HCT116 (cell line): Measurements from ENCODE around the gene BHLHA9. TPM values are rescaled to one million over a fixed set of nuclear protein-coding genes. Genes with fewer than 3 reads are reported as not detected.

Experiments
- ATAC-seq: fragments of 200-7000 bp; cut with Tn5 transposase; 2 replicates; pipeline ENCODE4 v1.9.1; 2020; ENCODE audit warnings: mild to moderate bottlenecking, moderate library complexity
- BruUV-seq: library from RNA; stranded (reverse); fragments of 400-500 nt; replicated peaks from 2 replicates; lab custom pipeline; 2021; lab: Mats Ljungman, UMichigan
- CTCF ChIA-PET: fragments of 300-600 bp; sonication (Branson Sonifier 250); formaldehyde crosslinking; loops from one replicate; lab custom pipeline; 2021; ENCODE audit warnings: antibody characterized with exemption; lab: Charles Lee
- POLR2A ChIA-PET: fragments of 300-600, 350-600 bp; sonication (Branson Sonifier 250); formaldehyde crosslinking; loops from one replicate; lab custom pipeline; 2021; ENCODE audit warnings: antibody characterized with exemption; lab: Charles Lee
- RAD21 ChIA-PET, 2 experiments: fragments of 300-600 bp; sonication (Branson Sonifier 250); formaldehyde crosslinking; loops; one replicate each; lab custom pipeline; 2023; ENCODE audit warnings: low total read pairs in 2 of 2; ENCODE audit not compliant: uncharacterized antibody in 2 of 2, unreplicated experiment in 2 of 2, low non-redundant PET in 1 of 2; lab: Charles Lee
- DNase-seq: peaks from one replicate; pipeline ENCODE4 v3.0.0-alpha.2; 2010; ENCODE audit warnings: low read depth, low spot score
- H2AFZ ChIP-seq: fragments of 200-600 bp; shearing (Covaris generic), sonication (generic); 2 replicates; pipeline ENCODE4 v1.6.1; 2017; ENCODE audit warnings: low read depth, mixed run types, mixed read lengths, antibody characterized with exemption, low read length; ENCODE audit not compliant: poor library complexity, severe bottlenecking
- H3K27ac ChIP-seq: 2 replicates; pipeline ENCODE4 v1.5.1; 2012; ENCODE audit warnings: low read depth, low read length
- H3K27me3 ChIP-seq: fragments of 200-600 bp; sonication (generic); 2 replicates; pipeline ENCODE4 v1.6.1; 2016; ENCODE audit warnings: mixed run types, low read length, mixed read lengths; ENCODE audit not compliant: insufficient read depth
- H3K36me3 ChIP-seq, 2 experiments: fragments of 200-500 bp in 1 of 2; fragments of 200-600 bp in 1 of 2; sonication (Bioruptor generic) in 1 of 2; sonication (generic) in 1 of 2; 2 replicates each; pipeline versions ENCODE4 v1.5.1 to v1.6.1; 2014 to 2016; ENCODE audit warnings: low read length in 2 of 2, inconsistent platforms in 1 of 2, mixed read lengths in 1 of 2, mixed run types in 1 of 2; ENCODE audit not compliant: insufficient read depth in 2 of 2, control insufficient read depth in 1 of 2
- H3K4me1 ChIP-seq, 2 experiments: fragments of 200-600 bp in 1 of 2; sonication (generic) in 1 of 2; 2 replicates each; pipeline versions ENCODE4 v1.5.1 to v1.6.1; 2012 to 2017; ENCODE audit warnings: low read length in 2 of 2, inconsistent platforms in 1 of 2, mild to moderate bottlenecking in 1 of 2, mixed read lengths in 1 of 2, mixed run types in 1 of 2, moderate library complexity in 1 of 2; ENCODE audit not compliant: insufficient read depth in 2 of 2, control insufficient read depth in 1 of 2
- H3K4me2 ChIP-seq: fragments of 200-600 bp; sonication (generic); 2 replicates; pipeline ENCODE4 v1.6.1; 2017; ENCODE audit warnings: mixed run types, low read length, mixed read lengths
- H3K4me3 ChIP-seq, 2 experiments: fragments of 200-600 bp in 1 of 2; sonication (generic) in 1 of 2; replicated peaks in 1 of 2; 2 replicates each; pipeline ENCODE4 v1.5.1; 2011 to 2016; ENCODE audit warnings: low read length in 2 of 2, control low read depth in 1 of 2, low read depth in 1 of 2, mild to moderate bottlenecking in 1 of 2, mixed read lengths in 1 of 2, mixed run types in 1 of 2
- H3K79me2 ChIP-seq: fragments of 200-600 bp; sonication (generic); 2 replicates; pipeline ENCODE4 v1.6.1; 2017; ENCODE audit warnings: mild to moderate bottlenecking, mixed run types, low read length, moderate library complexity, mixed read lengths; ENCODE audit not compliant: insufficient read depth
- H3K9ac ChIP-seq: fragments of 200-600 bp; sonication (generic); 2 replicates; pipeline ENCODE4 v1.6.1; 2016; ENCODE audit warnings: low read length, mixed read lengths
- H3K9me2 ChIP-seq: fragments of 200-600 bp; sonication (generic), shearing (Covaris generic); 2 replicates; pipeline ENCODE4 v1.6.1; 2017; ENCODE audit warnings: mixed run types, mild to moderate bottlenecking, moderate library complexity; ENCODE audit not compliant: insufficient read depth
- H3K9me3 ChIP-seq, 2 experiments: fragments of 200-500 bp in 1 of 2; fragments of 200-600 bp in 1 of 2; sonication (Bioruptor generic) in 1 of 2; sonication (generic) in 1 of 2; 2 replicates each; pipeline ENCODE4 v1.6.1; 2014 to 2017; ENCODE audit warnings: low read length in 2 of 2, mixed read lengths in 2 of 2, inconsistent platforms in 1 of 2, low read depth in 1 of 2, mild to moderate bottlenecking in 1 of 2, mixed run types in 1 of 2, moderate library complexity in 1 of 2; ENCODE audit not compliant: control insufficient read depth in 1 of 2, insufficient read depth in 1 of 2
- H4K20me1 ChIP-seq: fragments of 200-600 bp; sonication (generic), shearing (Covaris generic); 2 replicates; pipeline ENCODE4 v1.6.1; 2017; ENCODE audit warnings: mixed run types, mild to moderate bottlenecking, moderate library complexity; ENCODE audit not compliant: insufficient read depth
- CBX3 ChIP-seq: IDR thresholded peaks from 2 replicates; pipeline ENCODE4 v1.6.1; 2012; ENCODE audit warnings: low read depth
- CTCF ChIP-seq, 3 experiments: fragments of 200-600 bp in 1 of 3; sonication (generic) in 1 of 3; IDR thresholded peaks in 2 of 3; conservative IDR thresholded peaks in 1 of 3; 2 replicates each; pipeline ENCODE4 v1.5.1; 2012 to 2017; ENCODE audit warnings: low read depth in 2 of 3, low read length in 2 of 3, antibody characterized with exemption in 1 of 3, borderline replicate concordance in 1 of 3, control low read depth in 1 of 3, mild to moderate bottlenecking in 1 of 3, mixed read lengths in 1 of 3, mixed run types in 1 of 3, moderate library complexity in 1 of 3; ENCODE audit not compliant: insufficient read depth in 1 of 3
- EGR1 ChIP-seq: IDR thresholded peaks from 2 replicates; pipeline ENCODE4 v1.6.1; 2012; ENCODE audit warnings: low read depth
- JUND ChIP-seq: IDR thresholded peaks from 2 replicates; pipeline ENCODE4 v1.6.1; 2012
- POLR2A ChIP-seq: IDR thresholded peaks from 2 replicates; pipeline ENCODE4 v1.7.0; 2011; ENCODE audit warnings: borderline replicate concordance; ENCODE audit not compliant: insufficient read depth, insufficient read length; ENCODE audit errors: extremely low read depth
- POLR2AphosphoS5 ChIP-seq: IDR thresholded peaks from 2 replicates; pipeline ENCODE4 v1.6.1; 2011; ENCODE audit warnings: mild to moderate bottlenecking, low read depth, low read length, moderate library complexity
- RAD21 ChIP-seq: IDR thresholded peaks from 2 replicates; pipeline ENCODE4 v1.6.1; 2012; ENCODE audit warnings: low read depth, mild to moderate bottlenecking
- SP1 ChIP-seq: IDR thresholded peaks from 2 replicates; pipeline ENCODE4 v1.6.1; 2012; ENCODE audit warnings: low read depth
- SRF ChIP-seq: IDR thresholded peaks from 2 replicates; pipeline ENCODE4 v1.6.1; 2012; ENCODE audit warnings: low read depth
- TCF7L2 ChIP-seq: IDR thresholded peaks from 2 replicates; pipeline ENCODE4 v1.7.0; 2011; ENCODE audit warnings: borderline replicate concordance, inconsistent platforms; ENCODE audit not compliant: insufficient read depth, insufficient read length; ENCODE audit errors: extremely low read depth
- intact Hi-C: fragments of 100-400 bp; cut with micrococcal nuclease; formaldehyde crosslinking; loops from 2 replicates; pipeline ENCODE4 v1.10.0; 2022
- total RNA-seq: library from RNA; stranded (reverse); gene quantifications from one replicate; pipeline ENCODE4 v1.2.1, GENCODE V29; 2021; ENCODE audit not compliant: unreplicated experiment
- TF ChIP-seq, protein P1 (sequence below): IDR thresholded peaks from 2 replicates; pipeline ENCODE4 v1.6.1; 2012

The BHLHA9 gene
- total RNA-seq, 1 experiment from 2014 or later, result not detected

GRCh38 chr17:1289695-1290094, 19.5 kb downstream of the BHLHA9 start (continued):
- TF ChIP-seq SP1 (no peak), POLR2A (no peak), SRF (no peak), TCF7L2 (no peak), EGR1 (no peak), CTCF (IDR thresholded peaks at IDR 0.05 in 2 of 3, conservative IDR thresholded peaks at IDR 0.05 in 1 of 3; ENCODE audit: borderline replicate concordance in 1 of 3, insufficient read depth in 1 of 3, low read depth in 2 of 3, low read length in 2 of 3) (no peak), JUND (no peak), POLR2AphosphoS5 (no peak), RAD21 (no peak), CBX3 (no peak)
- TF ChIP-seq, protein P1, sequence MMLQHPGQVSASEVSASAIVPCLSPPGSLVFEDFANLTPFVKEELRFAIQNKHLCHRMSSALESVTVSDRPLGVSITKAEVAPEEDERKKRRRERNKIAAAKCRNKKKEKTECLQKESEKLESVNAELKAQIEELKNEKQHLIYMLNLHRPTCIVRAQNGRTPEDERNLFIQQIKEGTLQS, result no peak
- TF ChIP-seq, all 23 proteins: peak for 0

DNA sequence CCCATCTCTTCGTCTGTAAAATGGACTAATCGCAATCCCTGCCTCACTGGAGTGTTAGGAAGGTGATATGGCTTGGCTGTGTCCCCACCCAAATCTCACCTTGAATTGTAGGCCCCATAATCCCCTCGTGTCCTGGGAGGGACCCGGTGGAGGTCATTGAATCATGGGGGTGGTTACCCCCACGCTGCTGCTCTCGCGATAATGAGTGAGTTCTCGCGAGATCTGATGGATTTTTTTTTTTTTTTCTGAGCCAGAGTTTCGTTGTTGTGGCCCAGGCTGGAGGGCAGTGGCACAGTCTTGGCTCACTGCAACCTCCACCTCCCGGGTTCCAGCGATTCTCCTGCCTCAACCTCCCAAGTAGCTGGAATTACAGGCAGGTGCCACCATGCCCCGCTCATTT, 20.4 kb downstream of the BHLHA9 start:
- no peak overlapping the region for H3K27ac ChIP-seq
- TF ChIP-seq SP1, result no peak
- no peaks in the 10 kb centered on the region for H4K20me1 ChIP-seq
- no TSS peak for BruUV-seq
- ATAC-seq, result no peak
- RAD21 ChIA-PET, result no interaction called here
- H3K4me1 ChIP-seq, result no peaks in the 10 kb centered on the region
- no peak for DNase-seq
- H3K36me3 ChIP-seq, result no peaks in the 10 kb centered on the region
- no peaks in the 10 kb centered on the region for H3K79me2 ChIP-seq
- intact Hi-C loops, result no loop called here
- H3K9me3 ChIP-seq, result peaks cover 0 to 6% of the 10 kb centered on the region in 2 experiments; a peak in 1 of 4 replicates
- no peak overlapping the region for H3K4me2 ChIP-seq
- no peak overlapping the region for H3K9ac ChIP-seq
- no peak overlapping the region for H3K4me3 ChIP-seq
- POLR2A ChIA-PET, result no interaction called here
- H3K27me3 ChIP-seq, result no peaks in the 10 kb centered on the region
- H3K9me2 ChIP-seq, result no peaks in the 10 kb centered on the region
- no peak overlapping the region for H2AFZ ChIP-seq
- CTCF ChIA-PET, result no interaction called here
